Thyroid gland (tissue), 4 donors: Measurements from ENCODE around the gene CFAP43.

Source experiments
- POLR2A ChIP-seq, 2 donors: fragments of 450-650 bp; IDR thresholded peaks; one replicate each; pipeline ENCODE4 v1.6.1; 2017; ENCODE audit warnings: antibody characterized with exemption in 2 of 2, mild to moderate bottlenecking in 2 of 2, moderate library complexity in 1 of 2
- TF ChIP-seq, protein P1 (sequence below), 6 experiments: fragments of 200-600 bp in 3 of 6; fragments of 450-650 bp in 3 of 6; sonication (generic) in 3 of 6; IDR thresholded peaks; one replicate each; pipeline ENCODE4 v1.5.1; 2016 to 2019; ENCODE audit warnings: antibody characterized with exemption in 6 of 6, mild to moderate bottlenecking in 2 of 6, inconsistent platforms in 1 of 6, moderate library complexity in 1 of 6

DNA sequence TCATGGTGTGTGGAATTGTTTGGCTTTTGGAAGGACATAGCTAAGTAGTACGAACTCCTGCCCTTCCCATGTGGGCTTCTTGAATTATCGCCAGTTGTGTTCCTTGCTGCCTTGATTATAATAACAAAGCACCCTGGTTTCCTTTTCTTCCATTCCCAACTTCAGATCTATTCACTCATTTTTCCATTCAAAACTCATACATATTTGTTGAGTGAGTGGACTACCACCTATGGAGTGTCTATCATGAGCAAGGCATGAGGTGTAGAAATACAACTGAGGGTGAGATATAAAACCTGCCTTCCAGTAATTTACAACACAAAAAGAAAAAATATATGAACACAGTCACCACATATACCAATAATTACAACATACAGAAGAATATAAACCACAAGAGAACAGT lies 141.6 kb downstream of the CFAP43 start:
- TF ChIP-seq, protein P1, sequence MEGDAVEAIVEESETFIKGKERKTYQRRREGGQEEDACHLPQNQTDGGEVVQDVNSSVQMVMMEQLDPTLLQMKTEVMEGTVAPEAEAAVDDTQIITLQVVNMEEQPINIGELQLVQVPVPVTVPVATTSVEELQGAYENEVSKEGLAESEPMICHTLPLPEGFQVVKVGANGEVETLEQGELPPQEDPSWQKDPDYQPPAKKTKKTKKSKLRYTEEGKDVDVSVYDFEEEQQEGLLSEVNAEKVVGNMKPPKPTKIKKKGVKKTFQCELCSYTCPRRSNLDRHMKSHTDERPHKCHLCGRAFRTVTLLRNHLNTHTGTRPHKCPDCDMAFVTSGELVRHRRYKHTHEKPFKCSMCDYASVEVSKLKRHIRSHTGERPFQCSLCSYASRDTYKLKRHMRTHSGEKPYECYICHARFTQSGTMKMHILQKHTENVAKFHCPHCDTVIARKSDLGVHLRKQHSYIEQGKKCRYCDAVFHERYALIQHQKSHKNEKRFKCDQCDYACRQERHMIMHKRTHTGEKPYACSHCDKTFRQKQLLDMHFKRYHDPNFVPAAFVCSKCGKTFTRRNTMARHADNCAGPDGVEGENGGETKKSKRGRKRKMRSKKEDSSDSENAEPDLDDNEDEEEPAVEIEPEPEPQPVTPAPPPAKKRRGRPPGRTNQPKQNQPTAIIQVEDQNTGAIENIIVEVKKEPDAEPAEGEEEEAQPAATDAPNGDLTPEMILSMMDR (IDR thresholded peaks at IDR 0.05) = no peak
- no peak for TF ChIP-seq POLR2A (IDR thresholded peaks at IDR 0.05)
